GM12891 (cell line): ENCODE data around the gene OGG1.

ENCODE experiments used
- DNase-seq: peaks from one replicate; pipeline ENCODE4 v3.0.0; 2011; ENCODE audit warnings: low spot score; ENCODE audit not compliant: insufficient read length
- FAIRE-seq: peaks from 2 replicates; lab custom pipeline; 2011; peaks lifted over from hg19 to GRCh38; lab: Jason Lieb, UNC
- PAX5 ChIP-seq: IDR thresholded peaks from 2 replicates; pipeline ENCODE4 v1.6.1; 2011; ENCODE audit warnings: low read length, moderate library complexity, mild to moderate bottlenecking; ENCODE audit not compliant: insufficient read depth, severe bottlenecking
- POLR2A ChIP-seq: IDR thresholded peaks from 2 replicates; pipeline ENCODE4 v1.6.1; 2011; ENCODE audit warnings: low read depth, low read length, control low read depth
- POLR2AphosphoS5 ChIP-seq: IDR thresholded peaks from 2 replicates; pipeline ENCODE4 v1.6.1; 2011; ENCODE audit warnings: low read depth, low read length, control low read depth
- POU2F2 ChIP-seq: IDR thresholded peaks from 2 replicates; pipeline ENCODE4 v1.6.1; 2011; ENCODE audit warnings: low read depth, mild to moderate bottlenecking, control low read depth, low read length, moderate library complexity
- SPI1 ChIP-seq: IDR thresholded peaks from 2 replicates; pipeline ENCODE4 v1.6.1; 2011; ENCODE audit warnings: low read depth, low read length, control low read depth
- TAF1 ChIP-seq: IDR thresholded peaks from 2 replicates; pipeline ENCODE4 v1.6.1; 2011; ENCODE audit warnings: low read depth, low read length, control low read depth

OGG1 gene

DNA sequence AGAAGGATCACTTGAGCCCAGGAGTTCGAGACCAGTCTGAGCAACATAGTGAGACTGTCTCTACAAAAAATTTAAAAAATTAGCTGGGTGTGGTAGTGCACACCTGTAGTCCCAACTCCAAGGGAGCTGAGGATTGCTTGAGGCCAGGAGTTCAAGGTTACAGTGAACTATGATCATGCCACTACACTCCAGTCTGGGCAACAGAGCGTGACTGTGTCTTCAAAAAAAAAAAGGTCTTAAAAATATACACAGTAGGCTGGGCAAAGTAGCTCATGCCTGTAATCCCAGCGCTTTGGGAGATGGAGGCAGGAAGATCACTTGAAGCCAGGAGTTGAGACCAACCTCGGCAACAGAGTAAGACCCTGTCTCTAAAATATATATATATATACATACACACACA, 31.2 kb downstream of the OGG1 start:
- peak; percentile 69 for TF ChIP-seq PAX5
- no peak for TF ChIP-seq POU2F2
- FAIRE-seq, result no peak
- DNase-seq, result no peak

DNA sequence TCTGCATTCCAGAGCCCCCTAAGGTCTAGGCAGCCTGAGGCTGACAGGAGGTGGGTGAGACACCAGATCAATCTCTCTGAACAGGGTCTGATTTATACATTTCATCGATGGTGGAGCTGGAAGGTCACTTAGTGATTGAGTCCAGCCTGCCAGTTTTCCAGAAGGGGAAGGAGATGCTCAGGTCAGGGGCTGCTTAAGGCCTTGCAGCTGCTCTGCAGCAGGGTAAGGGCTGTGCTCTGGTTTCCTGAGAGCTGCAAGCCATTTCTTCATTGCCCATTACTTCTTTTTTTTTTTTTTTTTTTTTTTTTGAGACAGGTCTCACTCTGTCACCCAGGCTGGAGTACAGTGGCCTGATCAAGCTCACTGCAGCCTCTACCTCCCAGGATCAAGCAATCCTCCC, 31.8 kb downstream of the OGG1 start:
- FAIRE-seq (no peak), DNase-seq (no peak)
- TF ChIP-seq TAF1 (no peak), POU2F2 (no peak), POLR2A (no peak), PAX5 (no peak), POLR2AphosphoS5 (no peak), SPI1 (no peak)

DNA sequence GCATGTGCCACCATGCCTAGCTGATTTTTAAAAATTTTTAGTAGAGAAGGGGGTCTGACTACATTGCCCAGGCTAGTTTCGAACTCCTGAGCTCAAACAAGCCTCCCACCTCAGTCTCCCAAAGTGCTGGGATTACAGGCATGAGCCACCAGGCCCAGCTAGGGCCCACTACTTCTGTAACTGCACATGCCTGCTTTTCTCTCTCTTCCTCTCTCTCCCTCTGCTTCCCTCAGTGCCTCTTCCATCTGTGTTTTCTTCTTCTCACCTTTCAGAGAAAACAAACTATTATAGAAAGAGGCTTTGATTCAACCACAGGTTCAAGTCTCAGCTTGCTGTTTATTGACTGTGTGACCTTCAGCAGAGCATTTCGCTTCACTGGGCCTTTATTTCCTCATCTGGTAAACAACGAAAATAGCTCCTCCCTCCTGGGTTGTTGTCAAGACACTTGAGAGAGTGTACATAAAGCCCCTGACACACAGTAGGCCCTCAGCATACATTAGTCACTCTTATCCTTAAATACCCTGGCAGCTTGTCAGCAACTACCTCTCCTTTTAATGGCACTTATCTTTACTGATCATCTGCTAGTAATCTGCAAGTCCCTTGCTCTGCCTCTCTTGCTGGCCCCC, 32.3 kb downstream of the OGG1 start:
- FAIRE-seq (no peak), DNase-seq (no peak)
- no peak for TF ChIP-seq POLR2AphosphoS5
- TF ChIP-seq PAX5, result no peak
- no peak for TF ChIP-seq POLR2A
- TF ChIP-seq TAF1, result no peak
- no peak for TF ChIP-seq SPI1
- TF ChIP-seq POU2F2, result no peak

DNA sequence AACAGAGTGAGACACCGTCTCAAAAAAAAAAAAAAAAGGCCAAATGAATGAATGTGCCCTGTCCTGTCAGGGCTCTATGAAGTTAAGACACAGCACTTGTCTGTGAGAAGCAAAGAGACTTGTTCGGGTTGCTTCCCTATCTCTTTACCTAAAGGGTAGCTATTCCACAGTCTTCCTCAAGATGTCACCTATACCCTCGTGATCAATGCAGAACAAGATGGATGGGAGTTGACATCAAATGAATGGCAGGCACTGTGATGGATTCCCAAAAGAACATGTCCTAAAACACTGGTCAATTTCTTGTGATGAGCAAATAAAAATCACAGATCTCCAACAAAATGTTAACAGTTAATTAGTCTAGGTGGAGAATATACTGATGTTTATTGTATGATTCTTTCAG, 33.0 kb downstream of the OGG1 start:
- FAIRE-seq (no peak), DNase-seq (no peak)
- TF ChIP-seq POU2F2 (no peak), POLR2A (no peak), TAF1 (no peak), PAX5 (no peak), SPI1 (no peak), POLR2AphosphoS5 (no peak)

DNA sequence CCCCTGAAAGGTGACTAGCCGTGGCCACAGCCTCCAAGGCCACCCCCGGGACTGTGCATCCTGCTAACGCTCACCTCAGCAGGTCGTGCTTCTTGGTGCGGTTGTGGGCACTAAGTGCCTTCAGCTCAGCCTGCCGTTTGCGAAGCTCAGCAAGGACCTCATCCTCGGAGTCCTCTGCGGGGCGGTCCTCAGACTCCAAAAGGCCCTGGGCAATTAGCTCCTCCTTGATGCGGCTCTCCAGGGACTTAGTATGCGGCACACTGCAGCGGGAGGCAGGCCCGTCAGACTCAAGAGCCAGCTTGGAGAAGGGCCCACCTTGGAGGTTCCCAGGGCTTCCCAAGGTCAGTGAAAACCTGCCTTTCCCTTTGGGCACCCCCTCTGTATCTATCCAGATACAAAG, 34.2 kb downstream of the OGG1 start:
- TF ChIP-seq TAF1, result no peak
- TF ChIP-seq POLR2A, result no peak
- DNase-seq (no peak), FAIRE-seq (no peak)

DNA sequence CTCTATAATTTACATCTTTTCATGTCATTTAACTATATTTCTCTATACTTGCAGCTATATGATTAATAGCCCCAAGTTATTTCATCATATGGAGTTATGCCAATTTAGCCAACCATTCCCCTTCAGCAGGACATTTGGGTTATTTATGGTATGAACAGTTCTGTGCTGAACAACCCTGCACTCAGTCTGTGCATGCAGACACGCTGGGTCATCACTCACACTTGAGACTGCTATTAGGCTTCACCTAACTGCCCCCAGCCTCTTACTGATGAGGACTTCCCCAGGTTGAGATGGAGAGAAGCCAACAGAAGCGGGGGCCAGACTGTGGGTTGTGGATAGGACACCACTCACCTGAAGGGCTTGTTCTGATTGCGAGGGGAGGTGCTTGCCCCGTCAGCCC, 35.2 kb downstream of the OGG1 start:
- DNase-seq (no peak), FAIRE-seq (no peak)
- TF ChIP-seq POLR2A (no peak), POU2F2 (no peak), SPI1 (no peak), PAX5 (no peak), TAF1 (no peak), POLR2AphosphoS5 (no peak)

DNA sequence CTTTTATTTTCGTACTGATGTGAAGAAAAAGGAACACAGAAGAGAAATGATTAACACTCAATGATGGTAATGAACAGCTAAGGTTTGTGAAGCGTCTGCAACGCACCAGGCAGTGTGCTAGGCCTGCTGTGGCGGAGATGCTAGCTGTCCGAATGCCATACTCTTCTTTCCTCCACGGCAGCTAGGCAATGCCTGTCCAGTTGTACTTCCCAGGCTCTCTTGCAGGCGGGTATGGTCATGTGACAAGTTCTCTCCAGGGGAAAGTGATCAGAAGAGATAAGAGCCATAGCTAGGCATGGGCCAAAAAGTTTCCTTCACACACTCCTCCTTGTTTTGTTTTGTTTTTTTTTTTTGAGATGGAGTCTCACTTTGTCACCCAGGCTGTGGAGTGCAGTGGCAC, 35.9 kb downstream of the OGG1 start:
- no peak for FAIRE-seq
- DNase-seq, result no peak
- TF ChIP-seq POLR2AphosphoS5, result no peak
- no peak for TF ChIP-seq SPI1

DNA sequence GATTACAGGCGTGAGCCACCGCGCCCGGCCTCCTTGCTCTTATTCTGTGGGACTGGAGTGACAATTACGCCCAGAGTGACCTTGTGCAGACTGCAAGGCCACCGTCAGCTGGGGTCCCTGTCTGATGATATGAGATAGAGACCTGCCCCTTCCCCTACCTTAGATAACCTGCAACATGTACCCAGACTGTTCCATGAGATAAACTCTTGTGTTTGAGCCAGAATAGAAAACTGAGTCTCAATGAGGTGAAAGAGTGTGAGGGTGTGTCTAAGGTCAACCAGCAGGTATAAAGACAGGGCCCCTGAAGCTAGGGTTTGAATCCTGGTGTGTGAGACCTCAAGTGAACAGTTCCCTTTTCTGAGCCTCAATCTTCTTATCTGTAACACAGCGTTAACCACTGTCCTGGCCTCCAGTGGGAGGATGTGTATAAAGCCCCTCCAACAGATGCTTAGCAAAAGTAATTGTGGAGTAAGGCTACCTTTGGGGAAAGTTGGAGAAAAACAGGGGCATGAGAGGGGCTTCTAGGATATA, 36.5 kb downstream of the OGG1 start:
- TF ChIP-seq TAF1, result no peak
- no peak for TF ChIP-seq SPI1
- no peak for TF ChIP-seq PAX5
- TF ChIP-seq POLR2AphosphoS5, result no peak
- TF ChIP-seq POU2F2, result no peak
- TF ChIP-seq POLR2A, result no peak
- FAIRE-seq, result no peak

DNA sequence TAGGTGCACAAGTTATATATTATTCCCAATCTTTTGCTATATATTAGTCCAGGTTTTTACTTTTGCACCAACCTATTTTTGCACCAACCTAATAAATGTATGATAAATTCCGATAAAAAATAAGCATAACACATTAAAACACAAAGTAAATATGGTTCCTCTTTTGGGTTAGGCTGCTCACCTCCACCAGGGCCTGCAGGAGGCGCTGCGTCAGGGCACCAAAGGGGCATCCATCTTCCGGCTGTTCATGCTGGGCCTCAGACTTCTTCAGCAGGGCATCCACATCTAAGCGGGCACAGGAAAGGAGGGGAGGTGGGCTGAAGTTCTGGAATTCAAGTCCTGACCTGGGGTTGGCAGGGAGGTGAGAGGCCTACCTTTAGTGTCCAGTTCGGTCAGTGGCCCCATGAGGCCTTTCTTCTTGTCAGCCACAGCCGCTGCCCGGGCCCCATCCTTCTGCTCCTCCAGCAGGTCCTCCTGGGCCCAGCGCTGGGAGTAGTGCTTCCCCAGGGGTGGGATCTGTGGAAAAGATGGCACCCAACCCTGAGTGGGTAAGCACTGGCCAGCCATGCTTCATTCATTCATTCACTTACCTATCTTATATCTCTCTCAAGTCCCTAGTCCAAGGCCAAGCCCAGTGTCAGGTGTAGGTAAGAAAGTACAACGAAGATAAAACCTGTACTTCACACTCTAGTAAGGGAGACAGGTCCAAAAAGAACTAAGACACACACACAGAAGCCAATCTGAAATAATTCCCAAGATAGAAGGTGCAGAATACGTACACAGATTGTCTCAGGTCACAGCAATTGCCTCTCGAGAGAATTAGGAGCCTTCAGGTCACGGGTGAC, 37.3 kb downstream of the OGG1 start:
- no peak for FAIRE-seq
- TF ChIP-seq SPI1 (no peak), POLR2A (no peak), POU2F2 (no peak), TAF1 (no peak), PAX5 (no peak), POLR2AphosphoS5 (no peak)
- DNase-seq, result no peak

More for the DNA sequence above, 36.5 kb downstream of the OGG1 start:
- DNase-seq, result no peak

DNA sequence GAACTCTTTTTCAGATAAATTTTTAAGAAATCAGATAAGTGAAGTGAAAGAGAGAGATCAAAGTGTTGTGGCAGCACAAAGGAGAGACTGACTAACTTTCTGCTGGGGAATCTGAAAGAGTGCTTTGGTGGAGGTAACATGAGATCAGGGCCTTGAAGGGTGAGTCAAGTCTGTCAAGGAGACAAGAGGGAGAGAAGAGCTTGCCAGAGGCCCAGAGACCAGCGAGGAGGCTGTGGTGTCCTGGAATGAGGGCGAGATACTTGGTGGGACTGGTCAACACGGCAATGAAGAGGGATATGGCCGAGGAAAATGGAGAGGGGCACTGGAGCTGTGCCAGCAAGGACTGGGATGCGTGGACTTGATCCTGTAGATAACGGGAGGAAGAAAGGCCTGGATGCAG, 38.0 kb downstream of the OGG1 start:
- DNase-seq (no peak), FAIRE-seq (no peak)
- TF ChIP-seq TAF1 (no peak), SPI1 (no peak), POU2F2 (no peak), POLR2A (no peak), POLR2AphosphoS5 (no peak), PAX5 (no peak)
